SK-N-SH treated with all-trans-retinoic acid at 6 μM for 48 hours (cell line): Measurements from ENCODE around the gene APMAP.

Source experiments
- ARNTL ChIP-seq: fragments of 450-650 bp; formaldehyde crosslinking; IDR thresholded peaks from 2 replicates; pipeline ENCODE4 v1.5.0; 2020; ENCODE audit warnings: low read depth, mild to moderate bottlenecking, moderate library complexity, borderline replicate concordance
- BACH2 ChIP-seq: fragments of 250-450 bp; sonication (Bioruptor Pico); IDR thresholded peaks from 2 replicates; pipeline ENCODE4 v1.9.0; 2021; ENCODE audit warnings: mild to moderate bottlenecking, borderline replicate concordance
- CSDC2 ChIP-seq: fragments of 250-450 bp; sonication (Bioruptor Pico); IDR thresholded peaks from 2 replicates; pipeline ENCODE4 v1.5.0; 2020; ENCODE audit warnings: mild to moderate bottlenecking, moderate library complexity
- OSR1 ChIP-seq: fragments of 250-450 bp; sonication (Bioruptor Pico); IDR thresholded peaks from 2 replicates; pipeline ENCODE4 v1.8.0; 2022; ENCODE audit warnings: moderate library complexity, mild to moderate bottlenecking, inconsistent platforms
- PATZ1 ChIP-seq: fragments of 250-450 bp; sonication (Bioruptor Pico); IDR thresholded peaks from 2 replicates; pipeline ENCODE4 v1.8.0; 2020; ENCODE audit warnings: mild to moderate bottlenecking, moderate library complexity, borderline replicate concordance
- PPARA ChIP-seq: fragments of 250-450 bp; sonication (Bioruptor Pico); IDR thresholded peaks from 2 replicates; pipeline ENCODE4 v1.5.0; 2020; ENCODE audit warnings: mild to moderate bottlenecking, borderline replicate concordance
- TOX ChIP-seq: fragments of 250-450 bp; sonication (Bioruptor Pico); IDR thresholded peaks from 2 replicates; pipeline ENCODE4 v1.8.0; 2021; ENCODE audit warnings: mild to moderate bottlenecking, moderate library complexity, borderline replicate concordance
- TSHZ2 ChIP-seq: fragments of 250-450 bp; sonication (Bioruptor Pico); IDR thresholded peaks from 2 replicates; pipeline ENCODE4 v1.5.0; 2020; ENCODE audit warnings: mild to moderate bottlenecking, moderate library complexity
- ZC3H10 ChIP-seq: fragments of 250-450 bp; sonication (Bioruptor Pico); IDR thresholded peaks from 2 replicates; pipeline ENCODE4 v1.5.1; 2021; ENCODE audit warnings: mild to moderate bottlenecking, moderate library complexity
- ZFP3 ChIP-seq: fragments of 250-450 bp; sonication (Bioruptor Pico); IDR thresholded peaks from 2 replicates; pipeline ENCODE4 v1.5.0; 2020; ENCODE audit warnings: mild to moderate bottlenecking, moderate library complexity
- TF ChIP-seq, protein P1 (sequence below): fragments of 250-450 bp; sonication (Bioruptor Pico); IDR thresholded peaks from 2 replicates; pipeline ENCODE4 v1.5.1; 2020; ENCODE audit warnings: low read depth, mild to moderate bottlenecking, moderate library complexity

DNA sequence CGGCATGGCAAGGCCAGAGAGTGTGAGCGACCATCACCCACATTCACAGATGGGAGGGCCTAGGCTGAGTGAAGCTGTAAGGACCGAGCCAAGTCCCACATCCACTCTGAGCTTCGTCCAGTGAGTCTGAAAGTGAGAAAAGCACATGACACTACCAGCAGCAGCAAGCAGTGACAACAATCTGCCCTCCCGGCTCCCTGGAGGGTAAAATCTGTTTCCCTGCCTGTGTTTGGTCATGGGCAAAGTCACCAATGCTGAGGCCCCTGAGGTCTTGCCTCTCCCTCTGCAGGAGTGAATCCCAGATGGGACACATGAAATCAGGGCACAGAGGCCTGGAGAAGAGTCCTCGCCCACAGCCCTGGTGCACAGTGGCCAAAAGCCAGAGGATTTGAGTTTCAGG, 49.9 kb downstream of the APMAP start:
- TF ChIP-seq PATZ1 (CRISPR knock-in tag) (no peak), ZFP3 (CRISPR knock-in tag) (no peak), TOX (CRISPR knock-in tag) (no peak), ARNTL (CRISPR knock-in tag) (no peak), CSDC2 (CRISPR knock-in tag) (no peak), BACH2 (CRISPR knock-in tag) (no peak), ZC3H10 (CRISPR knock-in tag) (no peak), PPARA (no peak), OSR1 (CRISPR knock-in tag) (no peak), TSHZ2 (no peak)
- TF ChIP-seq, protein P1, sequence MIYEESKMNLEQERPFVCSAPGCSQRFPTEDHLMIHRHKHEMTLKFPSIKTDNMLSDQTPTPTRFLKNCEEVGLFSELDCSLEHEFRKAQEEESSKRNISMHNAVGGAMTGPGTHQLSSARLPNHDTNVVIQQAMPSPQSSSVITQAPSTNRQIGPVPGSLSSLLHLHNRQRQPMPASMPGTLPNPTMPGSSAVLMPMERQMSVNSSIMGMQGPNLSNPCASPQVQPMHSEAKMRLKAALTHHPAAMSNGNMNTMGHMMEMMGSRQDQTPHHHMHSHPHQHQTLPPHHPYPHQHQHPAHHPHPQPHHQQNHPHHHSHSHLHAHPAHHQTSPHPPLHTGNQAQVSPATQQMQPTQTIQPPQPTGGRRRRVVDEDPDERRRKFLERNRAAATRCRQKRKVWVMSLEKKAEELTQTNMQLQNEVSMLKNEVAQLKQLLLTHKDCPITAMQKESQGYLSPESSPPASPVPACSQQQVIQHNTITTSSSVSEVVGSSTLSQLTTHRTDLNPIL (CRISPR knock-in tag) = no peak
